Superior temporal gyrus (tissue), 1 donor: ENCODE results near the gene DHTKD1.
"Not testable (repeated sequence)": the region's sequence is repeated elsewhere in the genome, so short reads cannot be mapped to it uniquely, and the experiment has no call there.

ENCODE experiments used
- DNase-seq: peaks from one replicate; pipeline ENCODE4 v3.0.0-alpha.2; 2016; ENCODE audit errors: extremely low spot score

The DHTKD1 gene

DNA sequence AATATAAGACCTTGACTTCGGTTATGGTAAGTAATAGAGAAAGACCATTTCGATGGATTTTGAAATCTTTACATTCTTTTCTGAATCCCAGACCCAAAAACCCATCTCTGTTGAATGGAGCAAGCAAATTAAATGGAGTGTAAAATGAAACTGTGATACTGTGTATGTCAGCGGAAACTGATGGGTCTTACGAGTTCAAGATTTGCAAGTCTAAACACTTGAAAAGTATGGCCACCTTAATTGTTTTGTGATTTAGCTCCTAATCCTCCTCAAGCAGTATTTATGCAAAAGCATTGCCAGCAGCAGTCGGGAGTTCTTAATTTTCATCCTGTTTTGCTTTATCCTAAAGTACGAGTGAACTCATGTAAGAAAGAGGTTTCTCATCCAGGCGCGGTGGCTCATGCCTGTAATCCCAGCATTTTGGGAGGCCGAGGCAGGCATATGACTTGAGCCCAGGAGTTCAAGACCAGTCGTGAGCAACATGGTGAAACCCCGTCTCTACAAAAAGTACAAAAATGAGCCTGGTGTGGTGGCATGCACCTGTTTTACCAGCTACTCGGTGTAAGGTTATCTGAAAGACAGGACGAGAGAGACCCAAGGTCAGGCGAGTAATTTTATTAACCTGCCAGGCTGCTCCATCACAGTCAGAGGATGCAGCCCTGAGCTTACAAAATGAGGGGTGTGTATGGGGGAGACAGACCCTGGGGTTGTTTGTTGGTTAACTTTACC, 5.8 kb upstream of the DHTKD1 start:
- DNase-seq, result no peak

DNA sequence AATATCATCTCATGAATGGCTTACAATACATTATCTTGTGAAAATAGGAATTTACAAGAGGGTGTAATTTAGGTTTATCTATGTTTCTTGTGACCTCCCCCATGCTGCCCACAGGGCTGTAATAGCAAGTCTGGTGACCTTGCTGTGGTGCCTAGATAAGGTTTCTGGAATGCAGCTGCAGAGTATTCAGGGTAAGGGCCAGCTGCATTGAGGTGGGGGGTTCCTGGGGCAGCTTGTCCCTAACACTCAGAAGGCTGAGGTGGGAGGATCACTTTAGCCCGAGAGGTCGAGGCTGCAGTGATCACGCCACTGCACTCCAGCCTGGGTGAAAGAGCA, 5.3 kb upstream of the DHTKD1 start:
- no peak for DNase-seq

DNA sequence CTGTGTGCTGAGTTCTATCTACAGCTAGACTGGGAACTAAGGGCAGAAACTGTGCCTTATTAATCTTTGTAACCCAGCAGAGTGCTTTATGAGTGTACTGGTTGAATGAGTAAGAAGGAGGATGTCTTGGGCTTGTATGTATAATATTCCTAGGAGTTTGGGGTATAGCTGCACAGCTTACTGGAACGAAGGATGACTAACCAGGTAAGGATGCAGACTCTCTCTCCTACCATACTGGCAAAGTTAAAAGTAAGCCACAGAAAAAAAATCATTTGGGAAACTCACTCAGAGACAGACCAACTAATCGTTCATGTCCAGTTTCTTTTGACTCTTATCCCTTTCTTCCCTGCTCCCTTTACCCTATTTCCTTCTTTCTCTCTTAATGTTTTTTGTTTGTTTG, 1.4 kb upstream of the DHTKD1 start:
- no peak for DNase-seq

DNA sequence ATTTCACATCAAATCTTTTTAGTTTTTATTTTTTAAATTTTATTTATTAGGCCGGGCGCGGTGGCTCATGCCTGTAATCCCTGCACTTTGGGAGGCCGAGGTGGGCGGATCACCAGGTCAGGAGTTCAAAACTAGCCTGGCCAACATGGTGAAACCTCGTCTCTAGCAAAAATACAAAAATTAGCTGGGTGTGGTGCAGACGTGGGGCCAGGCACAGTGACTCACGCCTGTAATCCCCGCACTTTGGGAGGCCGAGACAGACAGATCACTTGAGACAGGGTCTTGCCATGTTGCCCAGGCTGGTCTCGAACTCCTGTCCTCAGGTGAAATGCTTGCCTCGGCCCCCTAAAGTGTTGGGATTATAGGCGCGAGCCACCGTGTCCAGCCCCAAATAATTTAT, 2.7 kb downstream of the DHTKD1 start:
- DNase-seq, result not testable (repeated sequence)

DNA sequence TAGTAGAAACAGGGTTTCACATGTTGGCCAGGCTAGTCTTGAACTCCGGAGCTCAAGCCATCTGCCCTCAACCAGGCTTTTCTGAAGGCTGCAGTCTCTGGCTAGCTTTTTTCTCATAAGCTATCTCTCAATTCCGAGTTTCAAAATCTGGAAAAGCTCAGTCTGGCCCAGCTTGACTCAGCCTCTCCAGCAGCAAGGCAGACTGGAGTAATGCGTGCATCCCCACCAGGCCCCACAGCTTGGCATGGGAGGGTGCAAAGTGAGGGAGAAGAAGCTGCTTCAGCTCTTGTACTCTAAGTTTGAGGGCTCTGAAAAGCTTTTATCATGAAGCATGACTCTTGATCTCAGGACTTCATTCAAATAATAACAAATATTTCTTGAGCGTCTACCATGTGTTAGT, 4.8 kb downstream of the DHTKD1 start:
- no peak for DNase-seq

DNA sequence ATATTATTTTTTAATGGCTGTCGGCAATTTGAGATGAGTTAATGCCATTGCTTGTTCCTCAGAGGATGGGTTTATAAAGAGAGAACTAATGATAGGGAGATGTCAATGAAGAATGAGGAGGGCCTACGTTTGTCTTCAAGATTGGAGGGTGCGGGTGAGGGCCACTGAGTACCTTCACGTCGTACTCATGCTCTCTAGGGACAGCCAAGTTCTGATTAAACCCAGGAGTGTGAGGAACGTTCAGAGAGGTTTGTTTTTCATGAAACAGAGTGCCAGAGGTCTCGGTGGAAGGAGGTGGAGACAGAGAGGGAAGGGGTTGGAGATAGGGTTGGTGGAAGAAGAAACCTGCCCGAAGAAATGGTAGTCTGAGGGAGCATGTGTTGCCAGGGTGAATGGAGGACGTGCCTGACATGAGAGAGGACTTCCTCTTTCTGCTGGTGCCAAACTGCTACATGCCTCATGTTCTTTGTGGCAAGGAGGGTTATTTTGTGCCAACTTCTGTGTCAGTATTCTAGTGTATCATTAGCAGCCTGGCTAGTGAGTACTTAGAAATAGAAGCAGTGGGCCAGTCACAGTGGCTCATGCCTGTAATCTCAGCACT, 8.9 kb downstream of the DHTKD1 start:
- no peak for DNase-seq

DNA sequence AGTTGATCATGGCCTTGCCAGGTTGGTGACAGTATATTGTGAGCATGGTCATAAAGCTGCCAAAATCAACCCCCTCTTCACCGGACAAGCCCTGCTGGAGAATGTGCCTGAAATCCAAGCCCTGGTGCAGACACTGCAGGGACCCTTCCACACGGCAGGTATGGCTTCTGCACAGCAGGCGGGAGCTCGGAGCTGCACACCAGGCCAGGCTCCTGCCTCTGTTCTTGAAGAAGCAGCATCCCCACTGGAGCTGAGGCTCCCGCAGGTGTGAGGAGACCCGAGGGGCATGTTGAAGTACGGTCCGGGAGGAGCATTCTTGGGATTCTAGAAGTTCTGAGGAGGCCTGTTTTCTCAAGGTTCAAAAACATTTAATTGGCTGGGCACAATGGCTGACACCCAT, 12.7 kb downstream of the DHTKD1 start:
- no peak for DNase-seq

DNA sequence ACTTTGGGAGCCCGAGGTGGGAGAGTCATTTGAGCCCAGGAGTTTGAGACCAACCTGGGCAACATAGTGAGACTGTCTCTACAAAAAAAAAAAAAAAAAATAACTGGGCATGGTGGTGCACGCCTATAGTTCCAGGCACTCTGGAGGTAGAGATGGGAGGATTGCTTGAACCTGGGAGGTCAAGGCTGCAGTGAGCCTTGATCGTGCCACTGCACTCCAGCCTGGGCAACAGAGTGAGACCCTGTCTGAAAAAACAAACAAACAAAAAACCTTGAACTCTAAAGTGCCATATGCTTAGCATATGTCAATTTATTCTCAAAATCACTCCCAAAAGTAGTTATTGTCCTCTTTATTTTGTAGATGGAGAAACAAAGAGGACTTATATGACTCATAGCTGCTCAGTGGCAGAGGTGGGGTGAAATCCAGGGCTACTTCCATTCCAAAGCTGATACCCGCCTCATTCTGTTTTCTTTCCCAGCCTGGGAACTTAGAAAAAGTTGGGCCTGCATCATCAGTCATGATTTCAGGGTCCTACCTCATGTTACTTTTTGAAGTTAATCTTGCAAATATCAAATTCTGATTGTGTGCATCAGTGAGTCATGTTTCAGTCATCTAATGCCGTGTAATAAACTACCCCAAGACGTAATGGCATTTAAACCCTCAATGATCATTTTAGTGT, 13.3 kb downstream of the DHTKD1 start:
- no peak for DNase-seq

DNA sequence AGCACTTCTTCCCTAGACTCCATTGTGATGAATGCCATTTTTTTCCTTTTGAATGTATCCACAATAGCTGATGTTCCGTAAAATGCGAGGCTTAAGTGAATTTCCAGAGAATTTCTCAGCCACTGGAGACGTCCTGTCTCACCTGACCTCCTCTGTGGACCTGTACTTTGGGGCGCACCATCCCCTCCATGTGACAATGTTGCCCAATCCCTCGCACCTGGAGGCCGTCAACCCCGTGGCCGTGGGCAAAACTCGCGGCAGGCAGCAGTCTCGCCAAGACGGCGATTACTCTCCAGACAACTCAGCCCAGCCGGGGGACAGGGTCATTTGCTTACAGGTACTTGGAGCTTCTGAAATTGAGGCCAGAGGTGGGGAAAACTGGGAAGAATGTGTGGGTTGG, 20.2 kb downstream of the DHTKD1 start:
- no peak for DNase-seq

DNA sequence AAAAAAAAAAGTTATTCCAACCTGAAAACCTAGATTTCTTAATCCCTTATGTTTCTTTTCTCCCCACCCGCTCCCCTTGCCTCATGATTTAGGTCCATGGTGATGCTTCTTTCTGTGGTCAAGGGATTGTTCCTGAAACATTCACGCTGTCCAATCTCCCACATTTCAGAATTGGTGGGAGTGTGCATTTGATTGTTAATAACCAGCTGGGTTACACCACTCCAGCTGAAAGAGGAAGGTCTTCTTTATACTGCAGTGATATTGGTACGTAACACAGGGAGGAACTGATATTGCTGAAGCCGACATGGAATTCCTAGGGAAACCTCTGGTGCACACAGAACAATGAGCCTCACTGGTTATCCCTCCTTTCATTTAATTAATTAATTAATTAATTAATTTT, 22.7 kb downstream of the DHTKD1 start:
- DNase-seq, result no peak

DNA sequence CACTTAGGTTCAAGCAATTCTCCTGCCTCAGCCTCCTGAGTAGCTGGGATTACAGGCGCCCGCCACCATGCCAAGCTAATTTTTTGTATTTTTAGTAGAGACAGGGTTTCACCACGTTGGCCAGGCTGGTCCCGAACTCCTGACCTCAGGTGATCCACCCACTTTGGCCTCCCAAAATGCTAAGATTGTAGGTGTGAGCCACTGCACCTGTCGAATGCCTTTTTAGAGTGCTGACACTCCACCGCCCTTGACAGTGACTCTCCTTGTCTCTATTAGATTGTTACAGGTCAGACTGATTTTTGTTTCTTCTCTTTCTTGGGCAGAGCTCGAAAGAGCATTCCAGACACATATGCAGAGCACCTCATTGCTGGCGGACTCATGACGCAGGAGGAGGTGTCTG, 28.6 kb downstream of the DHTKD1 start:
- not testable (repeated sequence) for DNase-seq

DNA sequence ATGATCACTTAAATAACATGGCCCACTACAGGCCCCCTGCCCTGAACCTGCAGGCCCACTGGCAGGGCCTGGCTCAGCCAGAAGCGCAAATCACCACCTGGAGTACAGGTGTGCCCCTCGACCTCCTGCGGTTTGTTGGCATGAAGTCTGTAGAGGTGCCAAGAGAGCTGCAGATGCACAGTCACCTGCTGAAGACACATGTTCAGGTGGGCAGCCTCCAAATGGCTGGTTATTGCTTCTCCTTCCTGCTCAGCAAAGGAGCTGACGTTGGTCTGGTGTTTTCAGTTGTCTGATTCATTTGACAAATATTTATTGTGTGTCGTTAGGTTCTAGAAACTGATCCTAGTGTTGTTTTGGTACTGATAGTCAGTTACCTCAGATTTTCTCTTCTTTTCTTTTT, 29.0 kb downstream of the DHTKD1 start:
- no peak for DNase-seq

DNA sequence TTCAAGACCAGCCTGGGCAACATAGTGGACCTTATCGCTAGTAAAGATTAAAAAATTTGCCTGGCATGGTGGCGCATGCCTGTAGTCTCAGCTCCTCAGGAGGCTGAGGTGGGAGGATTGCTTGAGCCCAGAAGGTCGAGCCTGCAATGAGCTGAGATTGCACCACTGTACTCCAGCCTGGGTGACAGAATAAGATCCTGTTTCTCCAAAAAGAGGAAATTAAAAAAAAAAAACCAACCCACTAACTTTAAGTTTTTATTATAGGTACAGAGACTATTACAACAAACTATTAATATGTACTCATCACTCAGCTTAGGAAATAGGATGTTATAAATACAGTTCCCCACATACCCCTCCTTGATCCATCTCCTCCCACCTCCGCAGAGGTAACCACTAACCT, 30.2 kb downstream of the DHTKD1 start:
- no peak for DNase-seq

DNA sequence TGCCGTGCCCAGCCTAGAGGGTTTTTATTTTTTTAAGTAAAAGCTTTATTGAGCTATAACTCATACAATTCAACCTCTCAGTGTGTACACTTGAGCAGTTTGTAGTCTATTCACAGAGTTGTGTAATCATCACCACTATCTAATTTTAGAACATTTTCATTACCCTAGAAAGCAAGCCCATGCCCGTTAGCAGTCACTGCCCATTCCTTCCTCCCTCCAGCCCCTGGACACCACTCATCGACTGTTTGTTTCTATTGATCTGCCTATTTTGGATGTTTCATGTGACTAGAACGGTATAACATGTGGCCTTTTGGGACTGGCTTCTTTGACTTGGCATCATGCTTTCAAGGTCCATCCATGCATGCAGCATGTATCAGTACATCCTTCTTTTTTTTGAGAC, 35.0 kb downstream of the DHTKD1 start:
- DNase-seq, result no peak

DNA sequence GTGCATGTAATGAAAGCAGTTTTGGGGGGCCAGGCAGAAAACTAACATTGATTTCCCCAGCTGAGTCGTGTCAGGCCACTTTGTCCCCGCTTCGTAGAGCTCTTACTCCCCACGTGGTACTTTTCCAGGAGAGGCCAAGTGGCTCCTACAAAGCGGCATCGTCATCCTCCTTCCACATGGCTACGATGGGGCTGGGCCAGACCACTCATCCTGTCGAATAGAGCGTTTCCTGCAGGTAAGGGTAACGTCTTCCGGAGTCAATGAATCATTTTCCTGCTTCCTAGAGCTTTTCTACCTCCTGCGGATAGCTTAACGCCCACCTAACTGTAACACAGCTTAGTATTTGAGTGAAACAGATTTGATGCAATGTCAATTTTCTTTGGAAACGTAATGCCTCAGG, 39.0 kb downstream of the DHTKD1 start:
- no peak for DNase-seq

DNA sequence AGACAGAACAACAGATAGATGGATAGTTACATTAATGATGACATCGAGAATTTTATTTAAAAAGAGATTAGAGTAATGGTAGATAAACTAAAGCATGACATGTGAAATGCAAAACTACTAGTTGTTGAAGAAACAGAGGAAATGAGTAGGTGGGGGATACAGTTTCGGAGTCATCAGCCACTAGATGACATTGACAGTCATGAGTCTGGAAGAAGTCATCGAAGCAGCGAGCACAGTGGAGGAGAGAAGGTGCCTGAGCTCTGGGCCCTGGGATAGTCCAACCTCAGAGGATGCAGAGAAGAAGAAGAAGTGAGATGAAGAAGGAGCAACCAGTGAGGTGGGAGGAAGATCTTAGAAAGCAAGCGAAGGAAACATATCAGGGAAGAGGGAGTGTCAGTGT, 40.5 kb downstream of the DHTKD1 start:
- DNase-seq, result no peak

DNA sequence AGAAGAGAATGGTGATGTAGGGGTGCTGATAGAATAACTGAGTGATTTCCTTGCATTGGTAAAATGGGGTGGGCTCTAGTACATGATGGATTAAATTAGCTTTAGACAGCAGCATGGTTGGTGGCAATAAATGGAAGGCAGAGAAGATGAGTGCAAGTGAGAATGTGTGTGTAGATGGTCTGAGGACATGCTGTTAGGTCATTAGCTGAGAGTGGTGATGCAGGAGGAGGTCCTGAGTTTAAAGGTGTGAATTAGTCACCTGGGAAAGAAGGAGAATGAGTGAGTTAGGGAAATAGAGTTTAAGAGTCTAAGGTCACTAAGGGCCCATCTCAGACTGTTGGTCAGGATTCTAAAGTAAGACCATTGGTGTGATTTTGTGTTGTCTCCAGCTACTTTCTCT, 42.8 kb downstream of the DHTKD1 start:
- no peak for DNase-seq

DNA sequence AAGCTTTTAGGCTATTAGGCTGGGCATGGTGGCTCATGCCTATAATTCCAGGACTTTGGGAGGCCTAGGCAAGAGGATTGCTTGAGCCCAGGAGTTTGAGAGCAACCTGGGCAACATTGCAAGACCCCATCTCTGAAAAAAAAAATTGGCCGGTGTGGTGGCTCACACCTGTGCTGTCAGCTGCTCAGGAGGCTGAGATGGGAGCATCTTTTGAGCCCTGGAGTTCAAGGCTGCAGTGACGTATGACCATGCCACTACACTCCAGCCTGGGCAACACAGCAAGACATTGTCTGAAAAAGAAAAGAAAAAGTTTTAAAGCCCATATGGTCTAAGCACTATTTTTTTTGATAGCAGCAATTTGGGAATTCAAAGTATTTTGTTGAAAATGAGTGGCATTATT, 44.9 kb downstream of the DHTKD1 start:
- no peak for DNase-seq

DNA sequence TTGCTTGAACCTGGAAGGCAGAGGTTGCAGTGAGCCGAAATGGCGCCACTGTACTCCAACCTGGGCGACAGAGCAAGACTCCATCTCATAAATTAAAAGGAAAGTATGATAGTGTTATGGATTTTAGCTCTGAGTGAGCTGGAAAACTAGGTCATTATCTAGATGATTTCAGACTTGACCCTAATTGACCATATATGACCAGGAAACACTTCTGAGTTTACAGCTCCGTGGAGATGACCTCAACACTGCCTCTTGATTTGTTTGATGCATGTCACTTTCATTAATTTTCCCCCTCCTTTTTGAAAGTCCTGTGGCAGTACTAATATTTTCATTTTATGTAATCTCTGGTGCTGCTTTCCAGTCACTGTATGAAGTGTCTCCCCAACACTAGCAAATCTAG, 52.9 kb downstream of the DHTKD1 start:
- DNase-seq, result no peak

DNA sequence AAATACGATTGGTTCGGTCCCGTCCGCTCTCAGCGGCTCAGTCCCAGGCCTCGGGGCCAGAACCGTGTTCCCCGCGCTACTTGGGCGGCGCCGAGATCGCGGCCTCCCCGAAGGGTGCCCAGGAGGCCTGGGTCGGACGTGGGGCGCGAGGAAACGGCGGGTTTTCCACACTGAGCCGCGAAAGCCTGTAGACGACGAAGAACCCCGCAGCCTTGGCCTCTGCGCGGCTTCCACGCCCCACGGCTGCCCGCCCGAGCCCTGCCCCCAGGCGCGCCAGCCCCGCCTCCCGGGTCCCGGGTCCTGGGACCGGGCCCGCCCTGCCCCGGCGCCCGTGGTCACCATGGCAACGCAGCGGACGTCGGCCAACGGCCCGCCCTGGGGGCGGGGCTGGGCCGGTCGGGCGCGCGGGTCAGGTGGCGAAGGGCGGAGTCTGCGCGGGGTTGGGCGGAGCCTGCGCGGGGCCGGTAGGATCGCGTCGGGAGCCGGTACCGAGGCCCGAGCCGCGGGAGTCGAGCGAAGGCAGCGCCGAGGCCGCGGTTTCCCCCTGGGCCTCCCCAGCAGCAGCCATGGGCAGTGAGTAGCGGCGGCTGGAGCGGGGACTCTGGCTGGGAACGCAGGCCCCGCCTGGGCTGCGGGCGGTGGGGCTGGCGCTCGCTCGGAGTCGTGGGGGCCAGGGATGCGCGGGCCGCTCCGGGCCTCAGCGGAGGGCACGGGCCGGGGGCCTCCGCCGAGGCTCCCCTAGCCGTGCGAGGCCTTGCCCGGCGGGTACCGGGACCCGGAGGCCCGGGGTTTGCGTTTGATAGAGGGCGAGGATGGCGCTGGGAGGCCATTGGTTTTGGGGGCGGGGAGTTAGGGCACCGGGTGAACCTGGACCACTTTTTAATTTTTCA, 60.7 kb downstream of the DHTKD1 start, which contains the start of gene SEC61A2:
Gene SEC61A2, plus strand, starts transcription at position 456 of the 890 bp plus-strand sequence. Its CDS starts 111 bp downstream, at position 567.
- DNase-seq, result peak; percentile 93

DNA sequence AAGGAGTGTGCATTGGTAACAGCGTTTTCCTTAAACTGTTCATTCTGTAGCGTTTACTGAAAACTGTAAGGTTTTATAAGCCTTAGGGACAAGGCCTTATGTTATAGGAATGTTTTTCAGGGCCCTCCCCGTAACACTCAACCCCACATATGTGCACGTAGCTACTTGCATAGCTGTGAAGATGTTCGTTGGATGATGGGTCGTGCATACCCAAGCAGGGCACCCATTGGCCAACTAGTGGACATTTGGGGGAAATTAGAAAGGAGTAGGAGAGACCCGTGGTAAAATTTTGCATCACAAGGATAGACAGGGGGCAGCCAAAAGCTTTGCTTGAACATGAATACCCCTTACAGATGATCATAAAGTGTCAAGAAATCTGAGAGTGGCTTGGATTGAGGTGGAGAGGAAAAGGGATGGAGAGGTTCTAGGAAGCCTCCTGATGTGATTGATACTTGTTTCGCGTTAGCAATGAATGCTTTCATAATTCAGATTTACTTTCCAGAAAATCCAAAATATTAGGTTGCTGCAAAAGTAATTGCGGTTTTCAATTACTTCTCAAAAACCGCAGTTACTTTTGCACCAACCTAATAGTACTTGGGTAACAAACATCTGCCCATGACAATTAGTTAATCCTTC, 61.6 kb downstream of the DHTKD1 start:
- peak; percentile 72 for DNase-seq

DNA sequence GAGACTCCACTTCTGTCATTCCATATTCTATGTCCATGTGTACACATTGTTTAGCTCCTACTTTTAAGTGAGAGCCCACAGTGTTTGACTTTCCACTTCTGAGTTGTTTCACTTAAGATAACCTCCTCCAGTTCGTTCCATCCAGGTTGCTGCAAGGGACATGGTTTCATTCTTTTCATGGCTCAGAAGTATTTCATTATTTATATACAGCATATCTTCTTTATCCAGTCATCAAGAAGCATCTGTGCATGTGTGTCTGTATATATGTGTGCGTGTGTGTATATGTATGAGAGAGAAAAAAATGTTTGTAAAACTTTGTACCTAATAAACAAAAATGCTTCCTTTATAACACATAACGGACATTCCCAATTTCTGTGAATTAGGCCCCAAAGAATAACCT, 66.9 kb downstream of the DHTKD1 start:
- DNase-seq, result no peak
